K562 (cell line): ENCODE data around the gene PBX4. TPM values are rescaled to one million over a fixed set of nuclear protein-coding genes. Genes with fewer than 3 reads are reported as not detected.

Source experiments
- ASH1L ChIP-seq: fragments of 450-650 bp; IDR thresholded peaks from 2 replicates; pipeline ENCODE4 v1.6.1; 2018; ENCODE audit warnings: borderline replicate concordance, mild to moderate bottlenecking, low read depth; ENCODE audit not compliant: partially characterized antibody
- CHD7 ChIP-seq: fragments of 200-600 bp; sonication (generic); IDR thresholded peaks from one replicate; pipeline ENCODE4 v1.6.1; 2012; ENCODE audit warnings: mild to moderate bottlenecking, low read depth, low read length, inconsistent platforms
- MXI1 ChIP-seq: IDR thresholded peaks from 2 replicates; pipeline ENCODE4 v1.6.1; 2011; ENCODE audit warnings: low read depth, mild to moderate bottlenecking, improper control_type of control experiment, low read length
- NFIC ChIP-seq: fragments of 450-650 bp; IDR thresholded peaks from 2 replicates; pipeline ENCODE4 v1.6.1; 2017; ENCODE audit warnings: mild to moderate bottlenecking, inconsistent platforms
- PHF20 ChIP-seq: fragments of 450-650 bp; IDR thresholded peaks from 2 replicates; pipeline ENCODE4 v1.6.1; 2018; ENCODE audit not compliant: partially characterized antibody
- POLR2G ChIP-seq: fragments of 200-400 bp; formaldehyde crosslinking; IDR thresholded peaks from 2 replicates; pipeline ENCODE4 v1.6.1; 2017; ENCODE audit warnings: low read depth, mild to moderate bottlenecking, antibody characterized with exemption, low read length, moderate library complexity
- POU5F1 ChIP-seq: fragments of 150-350 bp; IDR thresholded peaks from 2 replicates; pipeline ENCODE4 v1.6.1; 2014; ENCODE audit warnings: borderline replicate concordance, low read length, low read depth, mild to moderate bottlenecking; ENCODE audit not compliant: partially characterized antibody
- RBBP5 ChIP-seq: fragments of 200-600 bp; sonication (generic); IDR thresholded peaks from 2 replicates; pipeline ENCODE4 v1.6.1; 2012; ENCODE audit warnings: borderline replicate concordance, mild to moderate bottlenecking, low read length, control low read depth, inconsistent platforms; ENCODE audit not compliant: insufficient read depth, poor library complexity, severe bottlenecking
- SMAD4 ChIP-seq: fragments of 250-450 bp; sonication (Bioruptor Pico); conservative IDR thresholded peaks from 2 replicates; pipeline ENCODE4 v1.8.0; 2021; ENCODE audit warnings: inconsistent platforms, mild to moderate bottlenecking, moderate library complexity
- TAF7 ChIP-seq: fragments of 450-650 bp; IDR thresholded peaks from 2 replicates; pipeline ENCODE4 v1.6.1; 2016; ENCODE audit warnings: missing genetic modification characterization, missing compliant biosample characterization
- UBTF ChIP-seq, 2 experiments: IDR thresholded peaks; 2 replicates each; pipeline ENCODE4 v1.6.1; 2012; ENCODE audit warnings: improper control_type of control experiment in 2 of 2, low read depth in 2 of 2, low read length in 2 of 2, borderline replicate concordance in 1 of 2
- WHSC1 ChIP-seq: IDR thresholded peaks from one replicate; pipeline ENCODE4 v1.6.1; 2012; ENCODE audit warnings: low read length, control low read depth, inconsistent platforms
- polyA plus RNA-seq, 8 experiments: library from polyadenylated mRNA; depleted of rRNA in 4 of 8; stranded (reverse) in 5 of 8; unstranded in 3 of 8; fragments of >200 nt; fragmentation: Nextera tagmentation in 2 of 8; fragmentation: Illumina TruSeq in 1 of 8; extraction: Ambion mirVana in 2 of 8; extraction: Trizol in 1 of 8; gene quantifications; 2 replicates each; pipeline versions ENCODE4 v1.2.1 to v1.2.3, GENCODE V29; 2011 to 2014; ENCODE audit warnings: inconsistent platforms in 1 of 8, missing spikeins in 1 of 8
- total RNA-seq, 7 experiments: library from RNA; depleted of rRNA in 6 of 7; stranded (reverse); fragments of >200 nt in 6 of 7; fragmentation: Illumina TruSeq in 2 of 7; extraction: Trizol in 2 of 7; gene quantifications; 2 replicates each; pipeline versions ENCODE4 v1.2.1 to v1.2.3, GENCODE V29; 2011 to 2021; ENCODE audit warnings: low replicate concordance in 1 of 7

PBX4 gene
- total and polyA plus RNA-seq, 9 of the 15 experiments (the other 6 are each of a cell fraction or from before 2014, with no cell fraction given), result 0.11 to 3.8 (median 1.6) TPM; not detected in 1

- TF ChIP-seq CHD7 (no peak), ASH1L (peak; percentile 75), NFIC (0 out of 2 replicates have a peak, but pooled peaks have one; percentile 21), RBBP5 (peak; percentile 93), WHSC1 (no peak), POLR2G (peak; percentile 92), PHF20 (peak; percentile 93), MXI1 (peak; percentile 57; the same call in 1 of the 2 replicates), UBTF (IDR thresholded peaks at IDR 0.05; ENCODE audit: borderline replicate concordance in 1 of 2, low read depth in 2 of 2, low read length in 2 of 2) (0 out of 4 replicates have a peak, but pooled peaks of 1 of the 2 experiments have one; percentile 37), POU5F1 (peak; percentile 49), TAF7 (tag) (peak; percentile 93), SMAD4 (CRISPR knock-in tag) (0 out of 2 replicates have a peak, but pooled peaks have one; percentile 32)
Observed at GRCh38 chr19:19515642-19516519, 102.6 kb downstream of the PBX4 start, which contains the start of gene NDUFA13 (continued).
